Stromal cell of bone marrow (primary cell): ENCODE measurements around the gene MRPL9.

Experiments
- DNase-seq: peaks from one replicate; pipeline ENCODE4 v3.0.0-alpha.2; 2012; ENCODE audit warnings: low read depth

Gene MRPL9

GRCh38 chr1:151729966-151730291 lies 33.4 kb downstream of the MRPL9 start:
- DNase-seq = no peak

GRCh38 chr1:151729157-151729965 lies 33.9 kb downstream of the MRPL9 start:
- no peak for DNase-seq

GRCh38 chr1:151728151-151729054 lies 34.9 kb downstream of the MRPL9 start:
- DNase-seq = peak; percentile 57

- no peak for DNase-seq
These were observed 39.4 kb downstream of the MRPL9 start for GRCh38 chr1:151723726-151724370.

- no peak for DNase-seq
These were observed 41.3 kb downstream of the MRPL9 start for GRCh38 chr1:151721788-151722510.

GRCh38 chr1:151720974-151721787 lies 42.1 kb downstream of the MRPL9 start, which contains the start of gene RIIAD1:
Gene RIIAD1, plus strand, starts transcription at chr1:151721522. Its CDS starts 15 bp downstream, at chr1:151721537.
- DNase-seq = no peak

GRCh38 chr1:151720554-151720953 lies 42.7 kb downstream of the MRPL9 start:
- DNase-seq = no peak

- DNase-seq = no peak
These were observed 43.2 kb downstream of the MRPL9 start for GRCh38 chr1:151720125-151720524.

- DNase-seq = no peak
These were observed 44.6 kb downstream of the MRPL9 start for GRCh38 chr1:151718666-151719065.

- no peak for DNase-seq
These were observed 45.3 kb downstream of the MRPL9 start for GRCh38 chr1:151718011-151718431.

GRCh38 chr1:151716771-151717631 lies 46.3 kb downstream of the MRPL9 start, which contains the start of gene CELF3:
Gene CELF3, minus strand, starts transcription at chr1:151716803. Its CDS starts 783 bp downstream, at chr1:151716020.
- no peak for DNase-seq

- no peak for DNase-seq
These were observed 46.9 kb downstream of the MRPL9 start for GRCh38 chr1:151716405-151716762.

- no peak for DNase-seq
These were observed 47.4 kb downstream of the MRPL9 start for GRCh38 chr1:151715726-151716404.

GRCh38 chr1:151714820-151715725 lies 48.2 kb downstream of the MRPL9 start:
- DNase-seq = no peak

- DNase-seq = no peak
These were observed 49.4 kb downstream of the MRPL9 start for GRCh38 chr1:151713874-151714273.

- DNase-seq = no peak
These were observed 50.3 kb downstream of the MRPL9 start for GRCh38 chr1:151713044-151713443.

- no peak for DNase-seq
These were observed 51.3 kb downstream of the MRPL9 start for GRCh38 chr1:151711951-151712350.
